Body of pancreas (tissue), 4 donors: ENCODE results near the gene THOP1. TPM values are rescaled to one million over a fixed set of nuclear protein-coding genes. Genes with fewer than 3 reads are reported as not detected.
A peak's percentile ranks its signal among the peaks of the same experiment; 100 is the strongest.

Experiments used
- ATAC-seq: fragments of 150-250 bp; one replicate; pipeline ENCODE4 v1.9.1; 2016
- DNase-seq, 4 donors: peaks; one replicate each; pipeline ENCODE4 v3.0.0-alpha.2; 2019
- H3K27ac ChIP-seq, 4 donors: fragments of 200-600 bp; sonication (generic); 1 replicate in 3 of 4; 2 replicates in 1 of 4; pipeline versions ENCODE4 v1.5.1 to v1.6.1; 2016 to 2019; ENCODE audit warnings: mild to moderate bottlenecking in 1 of 4, mixed read lengths in 1 of 4, moderate library complexity in 1 of 4
- H3K27me3 ChIP-seq, 2 donors: fragments of 200-600 bp; sonication (generic); one replicate each; pipeline ENCODE4 v1.6.0; 2016; ENCODE audit warnings: mild to moderate bottlenecking in 1 of 2
- H3K36me3 ChIP-seq, 2 donors: fragments of 200-600 bp; sonication (generic); replicated peaks in 1 of 2; 2 replicates each; pipeline ENCODE4 v1.5.1; 2016; ENCODE audit warnings: low read depth in 2 of 2; ENCODE audit not compliant: insufficient read depth in 1 of 2
- H3K4me1 ChIP-seq: fragments of 200-600 bp; sonication (generic); one replicate; pipeline ENCODE4 v1.6.0; 2016
- H3K4me3 ChIP-seq, 2 donors: fragments of 200-600 bp; sonication (generic); 1 replicate in 1 of 2; 2 replicates in 1 of 2; pipeline ENCODE4 v1.5.1; 2016 to 2019
- H3K9me3 ChIP-seq, 3 donors: fragments of 200-600 bp; sonication (generic); 1 replicate in 2 of 3; 2 replicates in 1 of 3; pipeline ENCODE4 v1.5.1; 2016
- CTCF ChIP-seq, 7 experiments: fragments of 450-650 bp in 4 of 7; fragments of 200-600 bp in 3 of 7; sonication (generic) in 3 of 7; IDR thresholded peaks; one replicate each; pipeline ENCODE4 v1.5.1; 2016 to 2019; ENCODE audit warnings: antibody characterized with exemption in 7 of 7
- POLR2A ChIP-seq, 3 donors: fragments of 450-650 bp; IDR thresholded peaks; one replicate each; pipeline ENCODE4 v1.6.1; 2016; ENCODE audit warnings: antibody characterized with exemption in 3 of 3, mild to moderate bottlenecking in 2 of 3
- WGBS, 2 donors: methylation state at CpG; one replicate each; pipeline ENCODE4 v1.1.5; 2017; 5-methylcytosine and 5-hydroxymethylcytosine counted together
- intact Hi-C: fragments of 100-400 bp; cut with DNase I; formaldehyde crosslinking; loops from one replicate; pipeline ENCODE4 v1.15.1; 2023
- total RNA-seq, 2 donors: library from RNA; depleted of rRNA; stranded (reverse); fragments of >200 nt; gene quantifications; one replicate each; pipeline ENCODE4 v1.1.0, GENCODE V29; 2016

The THOP1 gene
- total RNA-seq, 2 donors from 2014 or later, result 17.5 to 19.7 TPM

- Histone ChIP-seq H3K9me3 (no peaks in the 10 kb centered on the region), H3K27me3 (no peaks in the 10 kb centered on the region), H3K4me3 (peak within 1 kb of the TSS; percentile 96 to 97), H3K4me1 (peaks cover 48% of the 10 kb centered on the region), H3K27ac (peak within 1 kb of the TSS; percentile 59 to 95 (median 92)), H3K36me3 (no peaks in the 10 kb centered on the region)
- WGBS, 2 donors, result 1 to 2% methylated on average over 6 to 68 of the region's 68 CpGs
- ATAC-seq, result peak; percentile 89
- peak; percentile 99 for DNase-seq
- intact Hi-C loops, result no loop called here
- TF ChIP-seq POLR2A (IDR thresholded peaks at IDR 0.05) (peak in 2 of 3 donors; percentile 69 to 78), CTCF (IDR thresholded peaks at IDR 0.05) (peak; percentile 16 to 88 (median 68))
These were observed 2.1 kb upstream of the THOP1 start, which contains the start of gene SGTA for GRCh38 chr19:2782936-2783780. SGTA (minus strand) TSS chr19:2783273; CDS start chr19:2769068, 14,205 bp downstream.

- H3K9me3 ChIP-seq, result no peaks in the 10 kb centered on the region
- TF ChIP-seq POLR2A (IDR thresholded peaks at IDR 0.05), result no peak
- no peak for TF ChIP-seq CTCF (IDR thresholded peaks at IDR 0.05)
- H3K4me3 ChIP-seq, result no peak overlapping the region
- ATAC-seq, result no peak
- no peaks in the 10 kb centered on the region for H3K27me3 ChIP-seq
- DNase-seq, result no peak
- H3K27ac ChIP-seq, result peak overlapping the region; percentile 22 to 95 (median 92)
- H3K4me1 ChIP-seq, result peaks cover 48% of the 10 kb centered on the region
- intact Hi-C loops, result no loop called here
- H3K36me3 ChIP-seq, result no peaks in the 10 kb centered on the region
- WGBS, 2 donors, result 52 to 65% methylated on average over 7 of the region's 7 CpGs
These were observed 1.5 kb upstream of the THOP1 start for GRCh38 chr19:2783781-2784145.

DNA sequence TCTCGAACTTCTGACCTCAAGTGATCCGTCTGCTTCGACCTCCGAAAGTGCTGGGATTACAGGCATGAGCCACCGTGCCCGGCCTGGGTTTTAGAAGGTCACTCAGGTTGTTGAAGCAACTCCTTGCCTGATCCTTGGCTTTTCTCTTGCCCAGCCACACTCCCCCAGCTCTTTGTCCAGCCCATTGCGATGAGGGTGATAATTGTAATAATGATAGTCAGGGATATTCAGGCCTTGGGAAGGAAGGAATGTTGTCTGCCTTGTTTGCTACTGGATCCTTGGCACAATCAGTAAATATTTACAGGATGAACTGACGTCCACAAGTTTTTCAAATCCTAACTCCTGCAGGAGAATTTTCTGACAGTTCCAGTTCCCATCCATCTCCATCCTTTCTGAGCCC is 1.8 kb downstream of the THOP1 start:
- DNase-seq (no peak), ATAC-seq (no peak)
- 68 to 89% methylated on average over 7 to 8 of the region's 8 CpGs for WGBS, 2 donors
- Histone ChIP-seq H3K27ac (no peak overlapping the region), H3K36me3 (no peaks in the 10 kb centered on the region), H3K4me3 (no peak overlapping the region), H3K27me3 (no peaks in the 10 kb centered on the region), H3K4me1 (peaks cover 30% of the 10 kb centered on the region), H3K9me3 (no peaks in the 10 kb centered on the region)
- no peak for TF ChIP-seq POLR2A (IDR thresholded peaks at IDR 0.05)
- no peak for TF ChIP-seq CTCF (IDR thresholded peaks at IDR 0.05)
- intact Hi-C loops, result no loop called here

DNA sequence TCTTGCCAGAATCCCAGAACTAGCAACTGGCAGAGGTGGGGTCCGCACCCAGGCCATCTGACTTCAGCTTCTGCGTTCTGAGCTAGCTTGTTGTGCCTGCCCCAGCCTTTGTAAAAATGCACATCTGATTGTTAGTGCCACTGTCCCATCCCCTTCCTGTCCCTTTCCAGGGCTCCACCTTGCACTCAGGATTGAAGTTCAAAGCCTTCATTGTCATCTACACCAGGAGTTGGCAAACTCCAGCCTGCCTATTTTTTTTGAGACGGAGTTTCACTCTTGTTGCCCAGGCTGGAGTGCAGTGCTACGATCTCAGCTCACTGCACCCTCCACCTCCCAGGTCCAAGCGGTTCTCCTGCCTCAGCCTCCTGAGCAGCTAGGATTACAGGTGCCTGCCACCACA is 2.9 kb downstream of the THOP1 start:
- no peak overlapping the region for H3K4me3 ChIP-seq
- no peaks in the 10 kb centered on the region for H3K27me3 ChIP-seq
- 95 to 96% methylated on average over 5 of the region's 5 CpGs for WGBS, 2 donors
- H3K4me1 ChIP-seq, result peaks cover 25% of the 10 kb centered on the region
- DNase-seq, result no peak
- no peaks in the 10 kb centered on the region for H3K9me3 ChIP-seq
- no peaks in the 10 kb centered on the region for H3K36me3 ChIP-seq
- intact Hi-C loops, result no loop called here
- no peak for ATAC-seq
- TF ChIP-seq CTCF (IDR thresholded peaks at IDR 0.05) (no peak), POLR2A (IDR thresholded peaks at IDR 0.05) (no peak)
- H3K27ac ChIP-seq, result no peak overlapping the region

GRCh38 chr19:2790194-2790556 is 4.9 kb downstream of the THOP1 start:
- Histone ChIP-seq H3K36me3 (no peaks in the 10 kb centered on the region), H3K27ac (no peak overlapping the region), H3K4me3 (no peak overlapping the region), H3K4me1 (peaks cover 8% of the 10 kb centered on the region), H3K27me3 (no peaks in the 10 kb centered on the region), H3K9me3 (no peaks in the 10 kb centered on the region)
- DNase-seq, result no peak
- WGBS, 2 donors, result 90 to 96% methylated on average over 4 to 13 of the region's 14 CpGs
- ATAC-seq, result no peak
- intact Hi-C loops, result no loop called here
- TF ChIP-seq POLR2A (IDR thresholded peaks at IDR 0.05) (no peak), CTCF (IDR thresholded peaks at IDR 0.05) (no peak)
